ENCODE data around the gene ELOVL2.

DNA sequence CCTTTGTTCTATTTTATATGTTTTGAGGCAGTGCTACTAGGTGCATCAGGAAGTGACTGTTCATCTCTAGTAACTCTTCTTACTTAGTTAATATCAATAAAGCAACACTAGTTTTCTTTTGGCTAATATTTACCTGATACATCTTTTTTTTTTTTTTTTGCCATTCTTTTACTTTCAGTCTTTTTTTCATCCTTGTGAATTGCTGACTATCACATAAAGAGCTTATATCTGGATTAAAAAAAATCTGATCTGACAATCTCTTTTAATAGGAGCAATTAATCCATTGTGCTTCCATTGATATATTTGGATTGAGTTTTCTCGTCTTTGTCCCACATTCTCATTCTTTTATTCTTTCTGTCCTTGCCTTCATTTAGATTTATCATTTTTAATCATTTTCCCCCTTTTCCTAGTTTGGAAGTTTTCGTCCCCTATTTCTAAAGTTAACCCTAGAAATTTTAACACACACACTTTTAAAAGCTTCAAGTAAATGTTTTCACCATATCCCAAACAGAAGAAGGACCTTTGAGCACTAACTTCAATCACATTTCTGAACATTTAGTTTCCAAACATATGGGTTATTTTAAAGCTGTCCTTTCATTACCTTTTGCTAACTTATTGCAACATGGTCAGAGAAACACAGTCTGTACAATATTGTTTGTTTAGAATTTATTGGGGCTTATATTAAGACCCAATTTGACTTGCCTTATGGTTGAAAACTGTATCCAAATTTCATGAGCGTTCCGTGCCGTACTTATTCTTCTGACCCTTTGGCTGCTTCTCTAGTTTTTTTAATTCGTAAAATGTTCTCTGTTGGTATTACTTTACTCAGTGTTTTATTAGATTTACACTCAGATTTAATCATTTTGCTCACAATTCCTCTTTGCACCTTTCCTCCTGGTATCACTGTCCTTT, 94.3 kb downstream of the ELOVL2 start:
- no peak for TF ChIP-seq EZH2 (IDR thresholded peaks at IDR 0.05; ENCODE audit: borderline replicate concordance, insufficient read depth, low read depth, low read length, poor library complexity, severe bottlenecking)
- TF ChIP-seq, protein P1, sequence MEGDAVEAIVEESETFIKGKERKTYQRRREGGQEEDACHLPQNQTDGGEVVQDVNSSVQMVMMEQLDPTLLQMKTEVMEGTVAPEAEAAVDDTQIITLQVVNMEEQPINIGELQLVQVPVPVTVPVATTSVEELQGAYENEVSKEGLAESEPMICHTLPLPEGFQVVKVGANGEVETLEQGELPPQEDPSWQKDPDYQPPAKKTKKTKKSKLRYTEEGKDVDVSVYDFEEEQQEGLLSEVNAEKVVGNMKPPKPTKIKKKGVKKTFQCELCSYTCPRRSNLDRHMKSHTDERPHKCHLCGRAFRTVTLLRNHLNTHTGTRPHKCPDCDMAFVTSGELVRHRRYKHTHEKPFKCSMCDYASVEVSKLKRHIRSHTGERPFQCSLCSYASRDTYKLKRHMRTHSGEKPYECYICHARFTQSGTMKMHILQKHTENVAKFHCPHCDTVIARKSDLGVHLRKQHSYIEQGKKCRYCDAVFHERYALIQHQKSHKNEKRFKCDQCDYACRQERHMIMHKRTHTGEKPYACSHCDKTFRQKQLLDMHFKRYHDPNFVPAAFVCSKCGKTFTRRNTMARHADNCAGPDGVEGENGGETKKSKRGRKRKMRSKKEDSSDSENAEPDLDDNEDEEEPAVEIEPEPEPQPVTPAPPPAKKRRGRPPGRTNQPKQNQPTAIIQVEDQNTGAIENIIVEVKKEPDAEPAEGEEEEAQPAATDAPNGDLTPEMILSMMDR (IDR thresholded peaks at IDR 0.05) = no peak

All from B cell (primary cell).